HepG2 (cell line): Measurements from ENCODE around the gene RAC3. TPM values are rescaled to one million over a fixed set of nuclear protein-coding genes. Genes with fewer than 3 reads are reported as not detected.
A peak's percentile ranks its signal among the peaks of the same experiment; 100 is the strongest.

Experiments
- ARNT2 ChIP-seq: sonication (generic); formaldehyde crosslinking; IDR thresholded peaks from 2 replicates; pipeline ENCODE4 v1.8.0; 2022; ENCODE audit warnings: mild to moderate bottlenecking, low read depth, missing genetic modification reagents, moderate library complexity
- FOXK1 ChIP-seq: sonication (generic); formaldehyde crosslinking; IDR thresholded peaks from 2 replicates; pipeline ENCODE4 v1.4.0; 2020; ENCODE audit warnings: low read depth, missing genetic modification reagents, borderline replicate concordance
- HNRNPK ChIP-seq: fragments of 200-400 bp; formaldehyde crosslinking; IDR thresholded peaks from 2 replicates; pipeline ENCODE4 v1.6.1; 2018; ENCODE audit warnings: low read length, low read depth, moderate library complexity, mild to moderate bottlenecking; ENCODE audit not compliant: poor library complexity, severe bottlenecking
- JDP2 ChIP-seq: sonication (generic); formaldehyde crosslinking; IDR thresholded peaks from 2 replicates; pipeline ENCODE4 v1.8.1; 2022; ENCODE audit warnings: missing genetic modification reagents, borderline replicate concordance
- MAX ChIP-seq: IDR thresholded peaks from 2 replicates; pipeline ENCODE4 v1.6.1; 2012; ENCODE audit warnings: inconsistent platforms
- MTF2 ChIP-seq: sonication (generic); formaldehyde crosslinking; IDR thresholded peaks from 2 replicates; pipeline ENCODE4 v1.5.0; 2020; ENCODE audit warnings: missing genetic modification reagents, borderline replicate concordance
- MXD4 ChIP-seq: IDR thresholded peaks from 2 replicates; pipeline ENCODE4 v1.6.1; 2016; ENCODE audit warnings: mild to moderate bottlenecking, missing biosample characterization, missing genetic modification reagents
- NFYC ChIP-seq: IDR thresholded peaks from 2 replicates; pipeline ENCODE4 v1.6.1; 2016; ENCODE audit warnings: missing genetic modification reagents, missing compliant biosample characterization
- NR3C1 ChIP-seq: sonication (generic); formaldehyde crosslinking; IDR thresholded peaks from 2 replicates; pipeline ENCODE4 v1.4.0; 2020; ENCODE audit warnings: missing genetic modification reagents
- PAWR ChIP-seq: sonication (generic); formaldehyde crosslinking; IDR thresholded peaks from 2 replicates; pipeline ENCODE4 v1.4.0; 2020; ENCODE audit warnings: missing genetic modification reagents, mild to moderate bottlenecking, borderline replicate concordance
- POLR2AphosphoS5 ChIP-seq: IDR thresholded peaks from 2 replicates; pipeline ENCODE4 v1.6.1; 2012; ENCODE audit warnings: low read depth, low read length
- ZBTB10 ChIP-seq: sonication (generic); formaldehyde crosslinking; IDR thresholded peaks from 2 replicates; pipeline ENCODE4 v1.4.0; 2020; ENCODE audit warnings: missing genetic modification reagents, borderline replicate concordance
- ZNF136 ChIP-seq: sonication (generic); formaldehyde crosslinking; IDR thresholded peaks from 2 replicates; pipeline ENCODE4 v1.8.1; 2022; ENCODE audit warnings: low read depth, mild to moderate bottlenecking, moderate library complexity, missing genetic modification reagents
- ZNF138 ChIP-seq: sonication (generic); formaldehyde crosslinking; IDR thresholded peaks from 2 replicates; pipeline ENCODE4 v1.5.0; 2020; ENCODE audit warnings: mild to moderate bottlenecking, low read depth, missing genetic modification reagents
- ZNF556 ChIP-seq: sonication (generic); formaldehyde crosslinking; IDR thresholded peaks from 2 replicates; pipeline ENCODE4 v1.4.0; 2020; ENCODE audit warnings: mild to moderate bottlenecking, missing genetic modification reagents, borderline replicate concordance
- ZNF576 ChIP-seq: sonication (generic); formaldehyde crosslinking; IDR thresholded peaks from 2 replicates; pipeline ENCODE4 v1.4.0; 2020; ENCODE audit warnings: mild to moderate bottlenecking, missing genetic modification reagents
- ZNF691 ChIP-seq: sonication (generic); formaldehyde crosslinking; IDR thresholded peaks from 2 replicates; pipeline ENCODE4 v1.4.0; 2020; ENCODE audit warnings: missing genetic modification reagents, low read depth, mild to moderate bottlenecking, borderline replicate concordance
- ZNF709 ChIP-seq: sonication (generic); formaldehyde crosslinking; IDR thresholded peaks from 2 replicates; pipeline ENCODE4 v1.5.0; 2020; ENCODE audit warnings: mild to moderate bottlenecking, missing genetic modification reagents
- ZNF800 ChIP-seq: sonication (generic); formaldehyde crosslinking; IDR thresholded peaks from 2 replicates; pipeline ENCODE4 v1.4.0; 2020; ENCODE audit warnings: missing genetic modification reagents
- ZSCAN20 ChIP-seq: sonication (generic); formaldehyde crosslinking; IDR thresholded peaks from 2 replicates; pipeline ENCODE4 v1.4.0; 2020; ENCODE audit warnings: missing genetic modification reagents, mild to moderate bottlenecking, borderline replicate concordance
- polyA plus RNA-seq, 8 experiments: library from polyadenylated mRNA; depleted of rRNA in 3 of 8; stranded (reverse) in 7 of 8; unstranded in 1 of 8; fragments of >200 nt; fragmentation: Illumina TruSeq in 4 of 8; extraction: Trizol in 4 of 8; gene quantifications; 2 replicates each; pipeline versions ENCODE4 v1.2.1 to v1.2.3, GENCODE V29; 2011 to 2016; ENCODE audit warnings: low read depth in 4 of 8, missing spikeins in 1 of 8, mixed read lengths in 1 of 8; ENCODE audit not compliant: insufficient read depth in 1 of 8
- total RNA-seq, 5 experiments: library from RNA; depleted of rRNA; stranded (reverse); fragments of >200 nt; fragmentation: Illumina TruSeq; extraction: Trizol; gene quantifications; 2 replicates each; pipeline ENCODE4 v1.2.3, GENCODE V29; 2016; ENCODE audit warnings: low read depth in 1 of 5

RAC3 gene
- total and polyA plus RNA-seq, 2 of the 13 experiments (the other 11 are each of a cell fraction or from before 2014, with no cell fraction given), result 10.5 to 21.3 TPM

- TF ChIP-seq FOXK1 (CRISPR knock-in tag), result 0 out of 2 replicates have a peak, but pooled peaks have one; percentile 11
- TF ChIP-seq ZNF576 (CRISPR knock-in tag), result no peak
- TF ChIP-seq ZBTB10 (CRISPR knock-in tag), result no peak
- 0 out of 2 replicates have a peak, but pooled peaks have one; percentile 52 for TF ChIP-seq MXD4 (CRISPR knock-in tag)
- peak; percentile 92 for TF ChIP-seq MAX
- no peak for TF ChIP-seq ARNT2 (CRISPR knock-in tag)
- no peak for TF ChIP-seq ZSCAN20 (CRISPR knock-in tag)
- peak; percentile 85; the same call in 1 of the 2 replicates for TF ChIP-seq ZNF691
- no peak for TF ChIP-seq ZNF800 (CRISPR knock-in tag)
- TF ChIP-seq PAWR (CRISPR knock-in tag), result peak; percentile 70; the same call in 1 of the 2 replicates
- no peak; the same call in 1 of the 2 replicates for TF ChIP-seq ZNF136 (CRISPR knock-in tag)
- peak; percentile 44; the same call in 1 of the 2 replicates for TF ChIP-seq NFYC (CRISPR knock-in tag)
- no peak for TF ChIP-seq HNRNPK
- TF ChIP-seq ZNF556 (CRISPR knock-in tag), result peak; percentile 78
- TF ChIP-seq NR3C1 (CRISPR knock-in tag), result no peak
- TF ChIP-seq ZNF709, result no peak
- no peak for TF ChIP-seq ZNF138 (CRISPR knock-in tag)
- no peak; the same call in none of the 2 replicates for TF ChIP-seq POLR2AphosphoS5
- peak; percentile 68; the same call in 1 of the 2 replicates for TF ChIP-seq MTF2 (CRISPR knock-in tag)
- no peak for TF ChIP-seq JDP2 (CRISPR knock-in tag)
Observed at GRCh38 chr17:82056729-82057621, 25.5 kb downstream of the RAC3 start (continued).
